ENCODE results near the gene GABARAPL1.
A peak's percentile ranks its signal among the peaks of the same experiment; 100 is the strongest.

GABARAPL1 gene

GRCh38 chr12:10189653-10190052 lies 23.0 kb upstream of the GABARAPL1 start:
- H3K4me3 ChIP-seq (ENCODE audit: low read depth, low read length) = no peak overlapping the region
- H3K27ac ChIP-seq (ENCODE audit: extremely low read depth, low read depth, low read length) = no peak overlapping the region
- no peaks in the 10 kb centered on the region for H3K36me3 ChIP-seq (ENCODE audit: control insufficient read depth in 2 of 2, insufficient read depth in 1 of 2, low read length in 2 of 2)
- no peaks in the 10 kb centered on the region for H3K4me1 ChIP-seq (ENCODE audit: control insufficient read depth, insufficient read depth, low read length)
- ChIA-PET CTCF (interaction anchor here (0.6 to 3.7 kb wide), 7 partner anchors 17 to 437 kb away, joined by 3 to 29 read pairs (median 4); no protein-coding TSS in a partner anchor), POLR2A (interaction anchor here (0.6 to 0.7 kb wide), 2 partner anchors 19 to 22 kb away, joined by 3 to 4 read pairs; no protein-coding TSS in a partner anchor)
- no peak for TF ChIP-seq ELK4 (IDR thresholded peaks at IDR 0.05; ENCODE audit: borderline replicate concordance, low read depth, low read length)
- H3K9me3 ChIP-seq (ENCODE audit: control insufficient read depth, insufficient read depth, low read depth, low read length) = no peaks in the 10 kb centered on the region

- POLR2A ChIA-PET = no interaction called here
- TF ChIP-seq ZBTB17 (tag by site-specific recombination; IDR thresholded peaks at IDR 0.05) (no peak), ZIC2 (tag by site-specific recombination; IDR thresholded peaks at IDR 0.05) (no peak), KLF17 (tag by site-specific recombination; IDR thresholded peaks at IDR 0.05) (no peak), SALL2 (tag by site-specific recombination; IDR thresholded peaks at IDR 0.05; ENCODE audit: borderline replicate concordance) (no peak), ZNF747 (tag by site-specific recombination; IDR thresholded peaks at IDR 0.05) (no peak), ZNF146 (tag by site-specific recombination; IDR thresholded peaks at IDR 0.05) (no peak), CTCF (tag by site-specific recombination; IDR thresholded peaks at IDR 0.05) (peak; percentile 38; the same call in 1 of the 2 replicates), HOXC10 (CRISPR knock-in tag; IDR thresholded peaks at IDR 0.05) (no peak), ZNF2 (tag by site-specific recombination; IDR thresholded peaks at IDR 0.05) (peak; percentile 63; the same call in 1 of the 2 replicates), BCL11A (tag by site-specific recombination; IDR thresholded peaks at IDR 0.05; ENCODE audit: low read depth) (no peak), ZNF610 (tag by site-specific recombination; IDR thresholded peaks at IDR 0.05; ENCODE audit: borderline replicate concordance) (no peak), ZSCAN30 (tag by site-specific recombination; IDR thresholded peaks at IDR 0.05) (no peak), REST (tag by site-specific recombination; IDR thresholded peaks at IDR 0.05) (no peak), ZNF654 (tag by site-specific recombination; IDR thresholded peaks at IDR 0.05; ENCODE audit: low read depth) (peak; percentile 60), ZBTB10 (tag by site-specific recombination; IDR thresholded peaks at IDR 0.05) (no peak), ZNF501 (tag by site-specific recombination; IDR thresholded peaks at IDR 0.05) (no peak), ZNF624 (tag by site-specific recombination; IDR thresholded peaks at IDR 0.05) (no peak)
- H3K4me3 ChIP-seq (ENCODE audit: low read depth, low read length) = no peak overlapping the region
- H3K36me3 ChIP-seq (ENCODE audit: control insufficient read depth in 2 of 2, insufficient read depth in 1 of 2, low read length in 2 of 2) = no peaks in the 10 kb centered on the region
- no peak overlapping the region for H3K27ac ChIP-seq (ENCODE audit: extremely low read depth, low read depth, low read length)
- CTCF ChIA-PET = interaction anchor here (0.6 to 3.7 kb wide), 13 partner anchors 16 to 157 kb away, joined by 3 to 29 read pairs (median 4); no protein-coding TSS in a partner anchor
- no peaks in the 10 kb centered on the region for H3K9me3 ChIP-seq (ENCODE audit: control insufficient read depth, insufficient read depth, low read depth, low read length)
- H3K4me1 ChIP-seq (ENCODE audit: control insufficient read depth, insufficient read depth, low read length) = no peaks in the 10 kb centered on the region
Measured at GRCh38 chr12:10190558-10191388, 21.9 kb upstream of the GABARAPL1 start.

All from HEK293 (cell line).